Measurements from ENCODE around the gene ETNK2.

ETNK2 gene

DNA sequence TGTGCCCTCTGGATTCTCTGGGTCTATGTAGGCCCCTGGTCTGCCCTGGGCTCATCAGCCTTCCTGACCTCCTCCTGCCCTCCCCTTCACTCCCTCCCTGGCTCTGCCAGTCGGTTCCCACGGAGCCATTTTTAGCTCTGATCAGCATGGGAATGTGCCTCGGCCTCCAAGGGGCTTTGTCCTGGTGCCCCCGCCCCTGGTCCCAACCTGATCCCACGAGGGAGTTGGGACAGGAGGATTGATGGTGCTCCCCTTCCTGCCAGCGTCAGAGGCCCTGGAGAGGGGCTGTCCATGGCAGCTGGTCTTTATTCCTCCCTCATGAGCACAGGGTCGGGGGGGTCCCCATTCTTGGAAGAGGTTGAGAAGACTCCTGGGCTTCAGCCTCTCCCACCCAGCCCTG, 24.9 kb downstream of the ETNK2 start:
- no peak for DNase-seq
- 51% methylated on average over 7 of the region's 7 CpGs for WGBS
- H3K18ac ChIP-seq (ENCODE audit: low read depth in 1 of 2, low read length in 2 of 2) = peak overlapping the region in 1 of 2 experiments; percentile 5

DNA sequence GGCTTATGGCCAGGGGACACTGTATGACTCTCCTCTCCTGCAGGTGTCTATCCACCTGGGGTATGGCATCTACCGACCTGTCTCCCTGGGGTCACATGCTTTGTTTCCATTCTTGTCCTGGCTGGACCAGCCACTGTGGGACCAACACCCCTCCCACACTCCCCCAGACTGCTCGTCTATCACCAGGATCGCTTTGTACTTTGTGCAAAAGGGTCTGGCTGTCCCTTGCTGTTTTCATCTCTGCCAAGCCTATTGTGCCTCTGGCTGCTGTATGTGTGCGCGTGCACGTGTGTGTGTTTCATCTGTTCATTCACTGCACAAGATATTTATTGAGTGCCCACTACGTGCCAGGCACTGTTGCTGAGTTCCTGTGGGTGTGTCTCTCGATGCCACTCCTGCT, 25.5 kb downstream of the ETNK2 start:
- no peak overlapping the region for H4K8ac ChIP-seq (ENCODE audit: low read length)
- H3K9me3 ChIP-seq (ENCODE audit: control insufficient read depth, low read length) = no peaks in the 10 kb centered on the region
- H3K4me3 ChIP-seq (ENCODE audit: insufficient read depth in 1 of 2, low read depth in 1 of 2, low read length in 2 of 2) = no peak overlapping the region
- peaks cover 24% of the 10 kb centered on the region for H3K4me1 ChIP-seq (ENCODE audit: control insufficient read depth, insufficient read depth, low read depth, low read length)
- no peak overlapping the region for H3K14ac ChIP-seq (ENCODE audit: low read length in 2 of 2)
- no peaks in the 10 kb centered on the region for H3K27me3 ChIP-seq (ENCODE audit: control insufficient read depth in 1 of 2, insufficient read depth in 1 of 2, low read length in 2 of 2)
- peak overlapping the region; percentile 74 for H3K9ac ChIP-seq (ENCODE audit: low read length)
- no peak overlapping the region for H3K4me2 ChIP-seq (ENCODE audit: low read length, poor library complexity, severe bottlenecking)
- 84% methylated on average over 8 of the region's 8 CpGs for WGBS
- no peak overlapping the region for H3K27ac ChIP-seq (ENCODE audit: low read length, poor library complexity, severe bottlenecking)
- H2BK5ac ChIP-seq (ENCODE audit: low read depth, low read length, poor library complexity, severe bottlenecking) = no peak overlapping the region
- no peak overlapping the region for H2BK15ac ChIP-seq (ENCODE audit: low read depth, poor library complexity, severe bottlenecking)
- H2AK5ac ChIP-seq (ENCODE audit: low read length, severe bottlenecking) = no peak overlapping the region
- H2AFZ ChIP-seq (ENCODE audit: low read depth, low read length) = no peak overlapping the region
- DNase-seq = no peak
- H2BK12ac ChIP-seq (ENCODE audit: low read length in 2 of 2) = no peak overlapping the region
- no peak overlapping the region for H4K91ac ChIP-seq (ENCODE audit: low read length)
- H2BK120ac ChIP-seq (ENCODE audit: low read depth, low read length) = no peak overlapping the region
- no peak overlapping the region for H3K4ac ChIP-seq (ENCODE audit: low read depth in 1 of 2, low read length in 2 of 2)
- H3K23ac ChIP-seq (ENCODE audit: low read length in 2 of 2) = no peak overlapping the region
- peaks cover 13 to 46% of the 10 kb centered on the region in 2 experiments for H3K36me3 ChIP-seq (ENCODE audit: control insufficient read depth in 1 of 2, insufficient read depth in 2 of 2, low read depth in 1 of 2, low read length in 2 of 2)
- H3K79me1 ChIP-seq (replicated peaks; ENCODE audit: low read length, poor library complexity, severe bottlenecking) = no peaks in the 10 kb centered on the region
- no peak overlapping the region for H3K18ac ChIP-seq (ENCODE audit: low read depth in 1 of 2, low read length in 2 of 2)

More for the DNA sequence above, 24.9 kb downstream of the ETNK2 start:
- Histone ChIP-seq H4K8ac (ENCODE audit: low read length) (no peak overlapping the region), H3K4ac (ENCODE audit: low read depth in 1 of 2, low read length in 2 of 2) (no peak overlapping the region), H3K79me1 (replicated peaks; ENCODE audit: low read length, poor library complexity, severe bottlenecking) (no peaks in the 10 kb centered on the region), H4K91ac (ENCODE audit: low read length) (no peak overlapping the region), H3K4me3 (ENCODE audit: insufficient read depth in 1 of 2, low read depth in 1 of 2, low read length in 2 of 2) (no peak overlapping the region), H3K9me3 (ENCODE audit: control insufficient read depth, low read length) (no peaks in the 10 kb centered on the region), H3K9ac (ENCODE audit: low read length) (peak overlapping the region; percentile 74), H3K36me3 (ENCODE audit: control insufficient read depth in 1 of 2, insufficient read depth in 2 of 2, low read depth in 1 of 2, low read length in 2 of 2) (peaks cover 12 to 44% of the 10 kb centered on the region in 2 experiments), H3K27me3 (ENCODE audit: control insufficient read depth in 1 of 2, insufficient read depth in 1 of 2, low read length in 2 of 2) (no peaks in the 10 kb centered on the region), H2AFZ (ENCODE audit: low read depth, low read length) (no peak overlapping the region), H3K4me2 (ENCODE audit: low read length, poor library complexity, severe bottlenecking) (no peak overlapping the region), H2AK5ac (ENCODE audit: low read length, severe bottlenecking) (no peak overlapping the region), H2BK120ac (ENCODE audit: low read depth, low read length) (no peak overlapping the region), H2BK15ac (ENCODE audit: low read depth, poor library complexity, severe bottlenecking) (no peak overlapping the region), H3K14ac (ENCODE audit: low read length in 2 of 2) (no peak overlapping the region), H2BK5ac (ENCODE audit: low read depth, low read length, poor library complexity, severe bottlenecking) (no peak overlapping the region), H2BK12ac (ENCODE audit: low read length in 2 of 2) (no peak overlapping the region), H3K27ac (ENCODE audit: low read length, poor library complexity, severe bottlenecking) (no peak overlapping the region), H3K23ac (ENCODE audit: low read length in 2 of 2) (no peak overlapping the region), H3K4me1 (ENCODE audit: control insufficient read depth, insufficient read depth, low read depth, low read length) (peaks cover 27% of the 10 kb centered on the region)

DNA sequence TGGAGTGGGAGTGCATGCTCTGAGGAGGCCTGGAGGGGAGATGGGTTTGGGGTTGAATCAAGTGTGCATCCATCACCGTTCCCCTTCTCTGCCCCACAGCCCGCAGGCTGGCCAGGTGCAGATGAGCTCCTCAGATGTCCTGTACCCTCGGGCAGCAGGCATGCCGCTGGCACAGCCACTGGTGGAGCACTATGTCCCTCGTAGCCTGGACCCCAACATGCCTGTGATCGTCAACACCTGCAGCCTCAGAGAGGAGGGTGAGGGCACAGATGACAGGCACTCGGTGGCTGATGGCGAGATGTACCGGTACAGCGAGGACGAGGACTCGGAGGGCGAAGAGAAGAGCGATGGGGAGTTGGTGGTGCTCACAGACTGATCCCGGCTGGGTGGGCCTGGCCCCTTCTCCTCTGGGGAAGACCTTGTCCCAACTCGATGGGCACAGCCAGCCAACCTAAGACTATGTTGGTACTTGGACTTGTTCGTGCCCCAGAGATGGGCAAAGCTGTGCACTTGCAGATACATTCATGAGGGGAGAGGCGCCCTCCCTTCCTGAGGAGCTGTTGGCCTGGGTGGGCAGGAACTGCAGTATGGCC, 26.0 kb downstream of the ETNK2 start:
- no peaks in the 10 kb centered on the region for H3K27me3 ChIP-seq (ENCODE audit: control insufficient read depth in 1 of 2, insufficient read depth in 1 of 2, low read length in 2 of 2)
- H4K8ac ChIP-seq (ENCODE audit: low read length) = no peak overlapping the region
- no peak overlapping the region for H2BK12ac ChIP-seq (ENCODE audit: low read length in 2 of 2)
- H3K9ac ChIP-seq (ENCODE audit: low read length) = no peak overlapping the region
- no peak overlapping the region for H2AFZ ChIP-seq (ENCODE audit: low read depth, low read length)
- H3K36me3 ChIP-seq (ENCODE audit: control insufficient read depth in 1 of 2, insufficient read depth in 2 of 2, low read depth in 1 of 2, low read length in 2 of 2) = peaks cover 13 to 46% of the 10 kb centered on the region in 2 experiments
- no peak overlapping the region for H2AK5ac ChIP-seq (ENCODE audit: low read length, severe bottlenecking)
- H3K27ac ChIP-seq (ENCODE audit: low read length, poor library complexity, severe bottlenecking) = no peak overlapping the region
- no peak overlapping the region for H3K14ac ChIP-seq (ENCODE audit: low read length in 2 of 2)
- H3K9me3 ChIP-seq (ENCODE audit: control insufficient read depth, low read length) = no peaks in the 10 kb centered on the region
- H3K18ac ChIP-seq (ENCODE audit: low read depth in 1 of 2, low read length in 2 of 2) = no peak overlapping the region
- no peak overlapping the region for H4K91ac ChIP-seq (ENCODE audit: low read length)
- no peak overlapping the region for H3K4me3 ChIP-seq (ENCODE audit: insufficient read depth in 1 of 2, low read depth in 1 of 2, low read length in 2 of 2)
- WGBS = 95% methylated on average over 18 of the region's 18 CpGs
- H3K4ac ChIP-seq (ENCODE audit: low read depth in 1 of 2, low read length in 2 of 2) = no peak overlapping the region
- no peak for DNase-seq
- H3K4me2 ChIP-seq (ENCODE audit: low read length, poor library complexity, severe bottlenecking) = no peak overlapping the region
- no peak overlapping the region for H2BK120ac ChIP-seq (ENCODE audit: low read depth, low read length)
- no peak overlapping the region for H3K23ac ChIP-seq (ENCODE audit: low read length in 2 of 2)
- no peak overlapping the region for H2BK5ac ChIP-seq (ENCODE audit: low read depth, low read length, poor library complexity, severe bottlenecking)
- H3K4me1 ChIP-seq (ENCODE audit: control insufficient read depth, insufficient read depth, low read depth, low read length) = peaks cover 20% of the 10 kb centered on the region
- no peak overlapping the region for H2BK15ac ChIP-seq (ENCODE audit: low read depth, poor library complexity, severe bottlenecking)
- H3K79me1 ChIP-seq (replicated peaks; ENCODE audit: low read length, poor library complexity, severe bottlenecking) = no peaks in the 10 kb centered on the region

DNA sequence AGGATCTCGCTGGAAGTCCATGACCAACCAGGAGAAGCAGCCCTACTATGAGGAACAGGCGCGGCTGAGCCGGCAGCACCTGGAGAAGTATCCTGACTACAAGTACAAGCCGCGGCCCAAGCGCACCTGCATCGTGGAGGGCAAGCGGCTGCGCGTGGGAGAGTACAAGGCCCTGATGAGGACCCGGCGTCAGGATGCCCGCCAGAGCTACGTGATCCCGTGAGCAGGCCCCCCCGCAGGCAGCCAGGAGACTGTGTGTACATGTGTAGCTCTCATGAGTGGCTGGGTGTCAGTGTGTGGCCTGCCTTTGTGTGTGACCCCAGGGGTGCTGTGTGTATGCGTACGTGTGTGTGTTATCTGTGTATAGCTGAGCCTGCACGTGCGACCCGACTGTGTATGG, 27.2 kb downstream of the ETNK2 start:
- Histone ChIP-seq H3K9ac (ENCODE audit: low read length) (no peak overlapping the region), H4K8ac (ENCODE audit: low read length) (no peak overlapping the region), H3K18ac (ENCODE audit: low read depth in 1 of 2, low read length in 2 of 2) (no peak overlapping the region), H3K36me3 (ENCODE audit: control insufficient read depth in 1 of 2, insufficient read depth in 2 of 2, low read depth in 1 of 2, low read length in 2 of 2) (peaks cover 13 to 52% of the 10 kb centered on the region in 2 experiments), H2BK120ac (ENCODE audit: low read depth, low read length) (no peak overlapping the region), H2AK5ac (ENCODE audit: low read length, severe bottlenecking) (no peak overlapping the region), H3K4me3 (ENCODE audit: insufficient read depth in 1 of 2, low read depth in 1 of 2, low read length in 2 of 2) (no peak overlapping the region), H3K14ac (ENCODE audit: low read length in 2 of 2) (no peak overlapping the region), H2BK5ac (ENCODE audit: low read depth, low read length, poor library complexity, severe bottlenecking) (no peak overlapping the region), H3K79me1 (replicated peaks; ENCODE audit: low read length, poor library complexity, severe bottlenecking) (no peaks in the 10 kb centered on the region), H3K27ac (ENCODE audit: low read length, poor library complexity, severe bottlenecking) (no peak overlapping the region), H3K4me1 (ENCODE audit: control insufficient read depth, insufficient read depth, low read depth, low read length) (peaks cover 10% of the 10 kb centered on the region), H3K4ac (ENCODE audit: low read depth in 1 of 2, low read length in 2 of 2) (no peak overlapping the region), H2AFZ (ENCODE audit: low read depth, low read length) (no peak overlapping the region), H2BK12ac (ENCODE audit: low read length in 2 of 2) (no peak overlapping the region), H3K23ac (ENCODE audit: low read length in 2 of 2) (no peak overlapping the region), H3K9me3 (ENCODE audit: control insufficient read depth, low read length) (no peaks in the 10 kb centered on the region), H3K27me3 (ENCODE audit: control insufficient read depth in 1 of 2, insufficient read depth in 1 of 2, low read length in 2 of 2) (no peaks in the 10 kb centered on the region), H4K91ac (ENCODE audit: low read length) (no peak overlapping the region), H2BK15ac (ENCODE audit: low read depth, poor library complexity, severe bottlenecking) (no peak overlapping the region), H3K4me2 (ENCODE audit: low read length, poor library complexity, severe bottlenecking) (no peak overlapping the region)
- 94% methylated on average over 22 of the region's 22 CpGs for WGBS
- no peak for DNase-seq
